ENCODE measurements around the gene CSRP2. TPM values are rescaled to one million over a fixed set of nuclear protein-coding genes. Genes with fewer than 3 reads are reported as not detected.

CSRP2 gene
- total RNA-seq, 1 donor from 2014 or later, result 53.7 TPM

DNA sequence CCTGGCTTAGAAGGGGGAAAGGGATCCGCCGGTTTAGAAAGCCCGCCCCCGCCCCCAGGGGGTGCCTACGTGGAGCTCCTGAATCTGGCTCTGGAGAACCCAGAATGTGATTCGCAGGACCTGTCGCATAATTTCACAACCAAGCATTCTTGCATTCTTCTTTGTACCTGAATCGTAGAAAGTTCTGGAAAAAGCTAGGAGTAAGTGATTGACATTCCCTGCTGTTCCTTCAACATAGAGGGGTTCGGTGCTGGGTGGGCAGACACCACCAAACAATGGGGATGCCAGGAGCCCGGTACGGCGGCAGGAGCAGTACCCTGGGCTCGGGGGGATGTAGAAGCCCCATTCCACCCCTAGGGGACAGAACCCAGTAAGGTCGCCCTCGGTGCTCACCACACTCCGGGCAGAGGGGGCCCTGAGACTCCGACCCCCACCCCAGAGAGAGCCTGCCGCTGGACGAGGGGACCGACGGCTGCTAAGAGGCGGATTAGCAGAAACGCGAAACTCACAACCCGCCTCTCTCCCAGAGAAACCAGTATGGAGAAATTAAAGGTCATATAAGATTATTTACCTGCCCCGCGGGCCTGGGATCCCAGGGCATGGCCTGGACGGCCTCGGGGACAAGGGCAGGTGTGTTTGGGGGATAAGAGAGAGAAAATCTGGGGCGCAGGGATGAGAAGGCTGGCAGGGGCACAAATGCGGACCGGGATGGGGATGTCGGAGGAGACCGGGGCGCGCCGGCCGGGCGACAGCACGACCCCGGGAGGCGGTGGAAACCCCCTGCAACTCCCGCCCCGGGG lies 520 bp downstream of the CSRP2 start:
- Mint-ChIP-seq H3K4me1 (ENCODE audit: unreplicated experiment) (peaks cover 48% of the 10 kb centered on the region), H3K9me3 (ENCODE audit: unreplicated experiment) (no peaks in the 10 kb centered on the region), H3K4me3 (ENCODE audit: unreplicated experiment) (peak overlapping the region; percentile 98), H3K27me3 (ENCODE audit: unreplicated experiment) (no peaks in the 10 kb centered on the region), H3K36me3 (ENCODE audit: unreplicated experiment) (no peaks in the 10 kb centered on the region), H3K27ac (ENCODE audit: unreplicated experiment) (peak overlapping the region; percentile 93)
- TF ChIP-seq CTCF (IDR thresholded peaks at IDR 0.05), result peak; percentile 28
- DNase-seq (ENCODE audit: extremely low spot score, unreplicated experiment), result no peak

- Mint-ChIP-seq H3K36me3 (ENCODE audit: unreplicated experiment) (no peaks in the 10 kb centered on the region), H3K9me3 (ENCODE audit: unreplicated experiment) (no peaks in the 10 kb centered on the region), H3K27ac (ENCODE audit: unreplicated experiment) (no peak overlapping the region)
Measured at GRCh38 chr12:76876696-76877229, 2.1 kb downstream of the CSRP2 start.

DNA sequence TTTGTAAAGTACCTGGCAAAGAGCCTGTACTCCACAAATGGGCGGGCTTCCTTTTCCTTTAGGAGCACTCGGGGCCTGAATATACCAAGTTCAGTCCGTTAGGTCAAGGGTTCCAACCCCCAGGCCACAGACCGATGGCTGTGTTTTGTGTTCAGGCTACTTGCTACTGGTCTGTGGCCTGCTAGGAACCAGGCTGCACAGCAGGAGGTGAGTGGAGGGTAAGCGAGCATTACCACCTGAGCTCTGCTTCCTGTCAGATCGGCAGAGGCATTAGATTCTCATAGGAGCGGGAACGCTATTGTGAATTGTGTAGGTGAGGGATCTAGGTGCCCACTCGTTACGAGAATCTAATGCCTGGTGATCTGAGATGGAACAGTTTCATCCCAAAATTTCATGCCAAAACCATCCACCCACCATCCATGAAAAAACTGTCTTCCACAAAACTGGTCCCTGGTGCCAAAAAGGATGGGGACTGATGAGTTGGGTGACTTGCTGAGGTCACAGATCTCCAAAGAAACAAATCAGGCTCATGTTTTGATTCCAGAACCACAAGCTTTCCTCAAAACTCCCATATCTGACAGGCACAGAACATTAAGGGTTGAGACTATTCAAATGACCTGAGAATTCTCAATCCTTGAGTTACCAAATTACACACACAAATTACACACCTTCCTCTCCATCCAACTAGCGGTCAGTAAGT lies 4.2 kb downstream of the CSRP2 start:
- H3K27me3 Mint-ChIP-seq (ENCODE audit: unreplicated experiment), result no peaks in the 10 kb centered on the region
- no peak overlapping the region for H3K27ac Mint-ChIP-seq (ENCODE audit: unreplicated experiment)
- peaks cover 20% of the 10 kb centered on the region for H3K4me1 Mint-ChIP-seq (ENCODE audit: unreplicated experiment)
- no peak for TF ChIP-seq CTCF (IDR thresholded peaks at IDR 0.05)
- DNase-seq (ENCODE audit: extremely low spot score, unreplicated experiment), result no peak
- no peak overlapping the region for H3K4me3 Mint-ChIP-seq (ENCODE audit: unreplicated experiment)
- no peaks in the 10 kb centered on the region for H3K9me3 Mint-ChIP-seq (ENCODE audit: unreplicated experiment)
- H3K36me3 Mint-ChIP-seq (ENCODE audit: unreplicated experiment), result no peaks in the 10 kb centered on the region

More at GRCh38 chr12:76876696-76877229, 2.1 kb downstream of the CSRP2 start:
- no peaks in the 10 kb centered on the region for H3K27me3 Mint-ChIP-seq (ENCODE audit: unreplicated experiment)
- DNase-seq (ENCODE audit: extremely low spot score, unreplicated experiment), result no peak
- H3K4me3 Mint-ChIP-seq (ENCODE audit: unreplicated experiment), result peak overlapping the region; percentile 98
- peaks cover 38% of the 10 kb centered on the region for H3K4me1 Mint-ChIP-seq (ENCODE audit: unreplicated experiment)
- TF ChIP-seq CTCF (IDR thresholded peaks at IDR 0.05), result no peak

DNA sequence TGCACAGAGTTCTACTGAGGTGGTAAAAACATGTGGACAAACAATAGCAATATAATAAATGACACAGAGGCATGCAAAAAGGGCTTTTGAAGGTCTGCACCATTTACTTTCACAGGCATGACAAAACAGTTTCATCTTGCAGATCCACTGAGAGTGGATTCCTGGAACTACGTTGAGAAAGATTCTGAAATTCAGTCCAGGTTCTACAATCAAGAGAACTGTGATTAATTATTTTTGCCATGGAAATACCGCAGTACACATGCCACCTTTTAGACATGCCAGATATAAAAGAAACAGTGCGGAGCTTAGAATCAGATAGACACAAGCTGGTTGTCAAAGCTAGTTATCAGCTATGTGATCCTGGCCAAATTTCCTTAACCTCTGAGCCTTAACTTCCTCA lies 4.8 kb downstream of the CSRP2 start:
- Mint-ChIP-seq H3K27ac (ENCODE audit: unreplicated experiment) (no peak overlapping the region), H3K9me3 (ENCODE audit: unreplicated experiment) (no peaks in the 10 kb centered on the region), H3K4me1 (ENCODE audit: unreplicated experiment) (peaks cover 16% of the 10 kb centered on the region), H3K36me3 (ENCODE audit: unreplicated experiment) (no peaks in the 10 kb centered on the region), H3K4me3 (ENCODE audit: unreplicated experiment) (no peak overlapping the region), H3K27me3 (ENCODE audit: unreplicated experiment) (no peaks in the 10 kb centered on the region)
- no peak for TF ChIP-seq CTCF (IDR thresholded peaks at IDR 0.05)
- DNase-seq (ENCODE audit: extremely low spot score, unreplicated experiment), result no peak

- Mint-ChIP-seq H3K27me3 (ENCODE audit: unreplicated experiment) (no peaks in the 10 kb centered on the region), H3K9me3 (ENCODE audit: unreplicated experiment) (no peaks in the 10 kb centered on the region), H3K4me1 (ENCODE audit: unreplicated experiment) (peaks cover 13% of the 10 kb centered on the region), H3K27ac (ENCODE audit: unreplicated experiment) (no peak overlapping the region), H3K4me3 (ENCODE audit: unreplicated experiment) (no peak overlapping the region), H3K36me3 (ENCODE audit: unreplicated experiment) (peaks cover 2% of the 10 kb centered on the region)
- no peak for DNase-seq (ENCODE audit: extremely low spot score, unreplicated experiment)
- TF ChIP-seq CTCF (IDR thresholded peaks at IDR 0.05), result no peak
Measured at GRCh38 chr12:76872415-76872814, 6.4 kb downstream of the CSRP2 start.
